Measurements from ENCODE around the gene PTPN1.

DNA sequence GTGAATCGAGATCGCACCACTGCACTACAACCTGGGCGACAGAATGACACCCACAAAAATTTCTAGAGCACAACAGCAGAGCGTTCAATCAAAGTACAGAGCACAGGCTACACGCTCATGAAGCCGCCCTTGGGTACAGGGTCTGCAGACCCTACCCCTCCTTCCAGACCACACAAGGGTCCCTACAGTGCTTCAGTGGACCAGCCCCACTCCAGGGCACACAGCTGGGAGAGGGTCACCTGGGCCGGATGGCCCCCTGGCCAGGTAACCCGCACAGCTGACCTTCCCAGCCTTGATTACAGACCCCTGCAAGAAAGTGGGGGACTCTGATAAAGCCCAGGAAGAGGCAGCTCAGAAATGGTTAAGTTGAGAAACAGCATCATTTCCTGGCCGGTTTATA lies 117.6 kb downstream of the PTPN1 start:
- TF ChIP-seq, protein P1, sequence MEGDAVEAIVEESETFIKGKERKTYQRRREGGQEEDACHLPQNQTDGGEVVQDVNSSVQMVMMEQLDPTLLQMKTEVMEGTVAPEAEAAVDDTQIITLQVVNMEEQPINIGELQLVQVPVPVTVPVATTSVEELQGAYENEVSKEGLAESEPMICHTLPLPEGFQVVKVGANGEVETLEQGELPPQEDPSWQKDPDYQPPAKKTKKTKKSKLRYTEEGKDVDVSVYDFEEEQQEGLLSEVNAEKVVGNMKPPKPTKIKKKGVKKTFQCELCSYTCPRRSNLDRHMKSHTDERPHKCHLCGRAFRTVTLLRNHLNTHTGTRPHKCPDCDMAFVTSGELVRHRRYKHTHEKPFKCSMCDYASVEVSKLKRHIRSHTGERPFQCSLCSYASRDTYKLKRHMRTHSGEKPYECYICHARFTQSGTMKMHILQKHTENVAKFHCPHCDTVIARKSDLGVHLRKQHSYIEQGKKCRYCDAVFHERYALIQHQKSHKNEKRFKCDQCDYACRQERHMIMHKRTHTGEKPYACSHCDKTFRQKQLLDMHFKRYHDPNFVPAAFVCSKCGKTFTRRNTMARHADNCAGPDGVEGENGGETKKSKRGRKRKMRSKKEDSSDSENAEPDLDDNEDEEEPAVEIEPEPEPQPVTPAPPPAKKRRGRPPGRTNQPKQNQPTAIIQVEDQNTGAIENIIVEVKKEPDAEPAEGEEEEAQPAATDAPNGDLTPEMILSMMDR (IDR thresholded peaks at IDR 0.05), result no peak
- no peak for TF ChIP-seq EZH2 (IDR thresholded peaks at IDR 0.05)

All from neural progenitor cell (in vitro differentiated cells).